Stimulated activated CD4-positive, alpha-beta T cell treated with anti-CD3 and anti-CD28 coated beads, Interleukin-4, amount 100 ng/mL, for 4 hours (primary cell): ENCODE data around the gene CDC73.
"Not testable (repeated sequence)": the region's sequence is repeated elsewhere in the genome, so short reads cannot be mapped to it uniquely, and the experiment has no call there.

Source experiments
- DNase-seq, 2 experiments: peaks; one replicate each; pipeline ENCODE4 v3.0.0-alpha.2; 2020

Gene CDC73

GRCh38 chr1:193183019-193183627 is 61.3 kb downstream of the CDC73 start:
- DNase-seq = no peak

GRCh38 chr1:193184776-193185175 is 62.9 kb downstream of the CDC73 start:
- DNase-seq = no peak

- no peak for DNase-seq
These were observed 63.4 kb downstream of the CDC73 start for GRCh38 chr1:193185211-193185610.

GRCh38 chr1:193185901-193186731 is 64.3 kb downstream of the CDC73 start, which contains the start of gene B3GALT2:
Gene B3GALT2, minus strand, starts transcription at chr1:193186613. Its CDS starts 5,051 bp downstream, at chr1:193181562.
- no peak for DNase-seq

- no peak for DNase-seq
These were observed 65.3 kb downstream of the CDC73 start for GRCh38 chr1:193187114-193187513.

- not testable (repeated sequence) for DNase-seq
These were observed 67.1 kb downstream of the CDC73 start for GRCh38 chr1:193188915-193189314.

- no peak for DNase-seq
These were observed 67.7 kb downstream of the CDC73 start for GRCh38 chr1:193189442-193190095.

GRCh38 chr1:193190096-193190744 is 68.4 kb downstream of the CDC73 start:
- DNase-seq = no peak

- no peak for DNase-seq
These were observed 70.8 kb downstream of the CDC73 start for GRCh38 chr1:193192586-193192985.

GRCh38 chr1:193199940-193200339 is 78.1 kb downstream of the CDC73 start:
- DNase-seq = no peak

GRCh38 chr1:193201021-193201420 is 79.2 kb downstream of the CDC73 start:
- no peak for DNase-seq

- no peak for DNase-seq
These were observed 89.2 kb downstream of the CDC73 start for GRCh38 chr1:193210996-193211395.

GRCh38 chr1:193211539-193211938 is 89.7 kb downstream of the CDC73 start:
- no peak for DNase-seq

GRCh38 chr1:193212637-193213036 is 90.8 kb downstream of the CDC73 start:
- peak in 1 of 2 experiments; percentile 6 for DNase-seq

GRCh38 chr1:193213998-193214397 is 92.2 kb downstream of the CDC73 start:
- DNase-seq = no peak

- DNase-seq = no peak
These were observed 95.1 kb downstream of the CDC73 start for GRCh38 chr1:193216920-193217319.

GRCh38 chr1:193219391-193219790 is 97.6 kb downstream of the CDC73 start:
- no peak for DNase-seq

- DNase-seq = no peak
These were observed 99.8 kb downstream of the CDC73 start for GRCh38 chr1:193221651-193222050.

GRCh38 chr1:193222056-193222615 is 100.3 kb downstream of the CDC73 start:
- no peak for DNase-seq

GRCh38 chr1:193229136-193229535 is 107.3 kb downstream of the CDC73 start:
- no peak for DNase-seq

- DNase-seq = not testable (repeated sequence)
These were observed 109.3 kb downstream of the CDC73 start for GRCh38 chr1:193231146-193231545.

- DNase-seq = no peak
These were observed 112.7 kb downstream of the CDC73 start for GRCh38 chr1:193234530-193234929.
